Upper lobe of right lung (tissue), 1 donor: ENCODE measurements around the gene NDOR1. TPM values are rescaled to one million over a fixed set of nuclear protein-coding genes. Genes with fewer than 3 reads are reported as not detected.
A peak's percentile ranks its signal among the peaks of the same experiment; 100 is the strongest.

ENCODE experiments used
- ATAC-seq: fragments of 200-7000 bp; cut with Tn5 transposase; one replicate; pipeline ENCODE4 v1.9.1; 2020; ENCODE audit warnings: mild to moderate bottlenecking, moderate library complexity
- DNase-seq: peaks from one replicate; pipeline ENCODE4 v3.0.0-alpha.2; 2020
- H3K27ac ChIP-seq: fragments of 200-600 bp; one replicate; pipeline ENCODE4 v1.8.0; 2022
- H3K27me3 ChIP-seq: fragments of 200-600 bp; one replicate; pipeline ENCODE4 v1.8.0; 2022; ENCODE audit warnings: mild to moderate bottlenecking
- H3K36me3 ChIP-seq: fragments of 200-600 bp; one replicate; pipeline ENCODE4 v1.8.0; 2022
- H3K4me1 ChIP-seq: fragments of 200-600 bp; one replicate; pipeline ENCODE4 v1.8.0; 2022
- H3K4me3 ChIP-seq: fragments of 200-600 bp; one replicate; pipeline ENCODE4 v1.8.0; 2022; ENCODE audit warnings: mild to moderate bottlenecking
- H3K9me3 ChIP-seq: fragments of 200-600 bp; one replicate; pipeline ENCODE4 v1.8.0; 2022
- CTCF ChIP-seq: fragments of 200-600 bp; IDR thresholded peaks from one replicate; pipeline ENCODE4 v1.8.0; 2022; ENCODE audit warnings: antibody characterized with exemption
- intact Hi-C: fragments of 100-400 bp; cut with DNase I; formaldehyde crosslinking; loops from one replicate; pipeline ENCODE4 v1.11.0; 2022
- total RNA-seq: library from RNA; stranded (reverse); fragmentation: NEBNext Ultra II Directional; extraction: Animal tissue kit (Norgen Biotek cat#: 25700); gene quantifications from one replicate; pipeline ENCODE4 v1.2.1, GENCODE V29; 2021
- donor health status: DM: no; HTN: yes; CAD: no; lungs with severe emphysema.

The NDOR1 gene
- total RNA-seq, 1 donor from 2014 or later = 16.7 TPM

- TF ChIP-seq CTCF = no peak
- intact Hi-C loops = no loop called here
These were observed 9.8 kb upstream of the NDOR1 start for GRCh38 chr9:137195525-137196220.

GRCh38 chr9:137198051-137198901 is 7.2 kb upstream of the NDOR1 start:
- H3K27ac ChIP-seq = peak overlapping the region; percentile 68
- H3K27me3 ChIP-seq = no peaks in the 10 kb centered on the region
- H3K9me3 ChIP-seq = no peaks in the 10 kb centered on the region
- H3K4me1 ChIP-seq = peaks cover 41% of the 10 kb centered on the region
- peak; percentile 83 for DNase-seq
- ATAC-seq = peak; percentile 35
- H3K36me3 ChIP-seq = no peaks in the 10 kb centered on the region
- intact Hi-C loops = no loop called here
- peak overlapping the region; percentile 55 for H3K4me3 ChIP-seq
- TF ChIP-seq CTCF = no peak

More at GRCh38 chr9:137195525-137196220, 9.8 kb upstream of the NDOR1 start:
- Histone ChIP-seq H3K27me3 (no peaks in the 10 kb centered on the region), H3K4me1 (peaks cover 28% of the 10 kb centered on the region), H3K9me3 (no peaks in the 10 kb centered on the region), H3K27ac (no peak overlapping the region), H3K36me3 (peaks cover 15% of the 10 kb centered on the region), H3K4me3 (no peak overlapping the region)
- DNase-seq (no peak), ATAC-seq (no peak)

- peak overlapping the region; percentile 55 for H3K4me3 ChIP-seq
- TF ChIP-seq CTCF = no peak
These were observed 6.6 kb upstream of the NDOR1 start for GRCh38 chr9:137198902-137199283.

GRCh38 chr9:137199411-137200121 is 5.9 kb upstream of the NDOR1 start:
- Histone ChIP-seq H3K27me3 (no peaks in the 10 kb centered on the region), H3K4me1 (peaks cover 54% of the 10 kb centered on the region), H3K27ac (peak overlapping the region; percentile 68), H3K9me3 (no peaks in the 10 kb centered on the region), H3K4me3 (peak overlapping the region; percentile 55), H3K36me3 (no peaks in the 10 kb centered on the region)
- no peak for DNase-seq
- intact Hi-C loops = no loop called here
- no peak for TF ChIP-seq CTCF
- ATAC-seq = no peak

More at GRCh38 chr9:137198902-137199283, 6.6 kb upstream of the NDOR1 start:
- Histone ChIP-seq H3K36me3 (no peaks in the 10 kb centered on the region), H3K27ac (peak overlapping the region; percentile 68), H3K9me3 (no peaks in the 10 kb centered on the region), H3K27me3 (no peaks in the 10 kb centered on the region), H3K4me1 (peaks cover 47% of the 10 kb centered on the region)
- ATAC-seq (no peak), DNase-seq (no peak)
- intact Hi-C loops = no loop called here

- Histone ChIP-seq H3K27me3 (no peaks in the 10 kb centered on the region), H3K27ac (peak within 1 kb of the TSS; percentile 87), H3K36me3 (no peaks in the 10 kb centered on the region), H3K9me3 (no peaks in the 10 kb centered on the region), H3K4me1 (peaks cover 51% of the 10 kb centered on the region), H3K4me3 (peak within 1 kb of the TSS; percentile 69)
- TF ChIP-seq CTCF = no peak
- peak; percentile 100 for DNase-seq
- intact Hi-C loops = no loop called here
- ATAC-seq = peak; percentile 95
These were observed 4.9 kb upstream of the NDOR1 start, which contains the start of gene TPRN for GRCh38 chr9:137200311-137201204. TSS of gene TPRN (minus strand) at chr9:137200741. CDS start at chr9:137200711, 30 bp downstream.
